ENCODE measurements around the gene PLPPR5.

PLPPR5 gene

GRCh38 chr1:98967122-98967521, 37.5 kb downstream of the PLPPR5 start:
- no peak for DNase-seq

GRCh38 chr1:98965394-98965793, 39.3 kb downstream of the PLPPR5 start:
- DNase-seq = no peak

- no peak for DNase-seq
Observed at GRCh38 chr1:98964198-98964597, 40.5 kb downstream of the PLPPR5 start.

GRCh38 chr1:98963064-98963758, 41.5 kb downstream of the PLPPR5 start:
- peak; percentile 23 for DNase-seq

- DNase-seq = no peak
Observed at GRCh38 chr1:98962156-98962555, 42.5 kb downstream of the PLPPR5 start.

GRCh38 chr1:98949621-98950020, 55.0 kb downstream of the PLPPR5 start:
- DNase-seq = no peak

GRCh38 chr1:98949166-98949565, 55.5 kb downstream of the PLPPR5 start:
- DNase-seq = no peak

- no peak for DNase-seq
Observed at GRCh38 chr1:98947071-98947470, 57.6 kb downstream of the PLPPR5 start.

- DNase-seq = no peak
Observed at GRCh38 chr1:98940722-98941079, 64.0 kb downstream of the PLPPR5 start.

GRCh38 chr1:98940069-98940721, 64.5 kb downstream of the PLPPR5 start:
- DNase-seq = no peak

- no peak for DNase-seq
Observed at GRCh38 chr1:98939471-98939870, 65.2 kb downstream of the PLPPR5 start.

GRCh38 chr1:98937347-98937746, 67.3 kb downstream of the PLPPR5 start:
- DNase-seq = no peak

- no peak for DNase-seq
Observed at GRCh38 chr1:98932184-98932583, 72.5 kb downstream of the PLPPR5 start.

GRCh38 chr1:98931128-98931835, 73.4 kb downstream of the PLPPR5 start:
- no peak for DNase-seq

- peak; percentile 72 for DNase-seq
Observed at GRCh38 chr1:98929437-98929836, 75.2 kb downstream of the PLPPR5 start.

GRCh38 chr1:98926597-98926996, 78.1 kb downstream of the PLPPR5 start:
- DNase-seq = no peak

GRCh38 chr1:98924977-98925376, 79.7 kb downstream of the PLPPR5 start:
- no peak for DNase-seq

- DNase-seq = no peak
Observed at GRCh38 chr1:98923667-98924066, 81.0 kb downstream of the PLPPR5 start.

- no peak for DNase-seq
Observed at GRCh38 chr1:98921817-98922216, 82.8 kb downstream of the PLPPR5 start.

GRCh38 chr1:98920441-98921110, 84.1 kb downstream of the PLPPR5 start:
- no peak for DNase-seq

GRCh38 chr1:98919652-98920051, 85.0 kb downstream of the PLPPR5 start:
- DNase-seq = no peak

- no peak for DNase-seq
Observed at GRCh38 chr1:98919211-98919610, 85.5 kb downstream of the PLPPR5 start.

GRCh38 chr1:98914547-98914946, 90.1 kb downstream of the PLPPR5 start:
- DNase-seq = no peak

- DNase-seq = no peak
Observed at GRCh38 chr1:98910827-98911226, 93.8 kb downstream of the PLPPR5 start.
